Suprapubic skin (tissue), 4 donors: ENCODE data around the gene ARHGAP22. TPM values are rescaled to one million over a fixed set of nuclear protein-coding genes. Genes with fewer than 3 reads are reported as not detected.

Experiments used
- DNase-seq, 2 donors: peaks; one replicate each; pipeline ENCODE4 v3.0.0-alpha.2; 2019; ENCODE audit warnings: low spot score in 2 of 2
- H3K27ac ChIP-seq: fragments of 200-600 bp; sonication (generic); one replicate; pipeline ENCODE4 v1.5.1; 2019
- H3K27me3 ChIP-seq: fragments of 200-600 bp; sonication (generic); one replicate; pipeline ENCODE4 v1.5.1; 2019
- H3K36me3 ChIP-seq: fragments of 200-600 bp; sonication (generic); one replicate; pipeline ENCODE4 v1.5.1; 2019
- H3K4me1 ChIP-seq: fragments of 200-600 bp; sonication (generic); one replicate; pipeline ENCODE4 v1.5.1; 2019
- H3K4me3 ChIP-seq: fragments of 200-600 bp; sonication (generic); one replicate; pipeline ENCODE4 v1.5.1; 2019; ENCODE audit warnings: mild to moderate bottlenecking
- H3K9me3 ChIP-seq: fragments of 200-600 bp; sonication (generic); one replicate; pipeline ENCODE4 v1.5.1; 2019
- EP300 ChIP-seq: sonication (generic); formaldehyde crosslinking; IDR thresholded peaks from one replicate; pipeline ENCODE4 v1.6.1; 2017; ENCODE audit warnings: antibody characterized with exemption
- POLR2A ChIP-seq, 2 donors: fragments of 450-650 bp; IDR thresholded peaks; one replicate each; pipeline ENCODE4 v1.6.1; 2017; ENCODE audit warnings: antibody characterized with exemption in 2 of 2, mild to moderate bottlenecking in 2 of 2, moderate library complexity in 2 of 2
- POLR2AphosphoS5 ChIP-seq, 3 donors: sonication (generic); formaldehyde crosslinking; IDR thresholded peaks; one replicate each; pipeline ENCODE4 v1.6.1; 2017; ENCODE audit warnings: antibody characterized with exemption in 3 of 3
- WGBS: methylation state at CpG from one replicate; pipeline ENCODE4 v1.1.5; 2018; 5-methylcytosine and 5-hydroxymethylcytosine counted together
- total RNA-seq, 4 donors: library from RNA; depleted of rRNA; stranded (reverse); fragments of >200 nt; gene quantifications; one replicate each; pipeline ENCODE4 v1.1.0, GENCODE V29; 2016
- TF ChIP-seq, protein P1 (sequence below), 2 donors: fragments of 200-600 bp in 1 of 2; fragments of 450-650 bp in 1 of 2; sonication (generic) in 1 of 2; IDR thresholded peaks; one replicate each; pipeline ENCODE4 v1.5.1; 2016 to 2019; ENCODE audit warnings: antibody characterized with exemption in 2 of 2, mild to moderate bottlenecking in 1 of 2, moderate library complexity in 1 of 2

The ARHGAP22 gene
- total RNA-seq, 4 donors from 2014 or later: 0.98 to 7.2 (median 2.2) TPM

DNA sequence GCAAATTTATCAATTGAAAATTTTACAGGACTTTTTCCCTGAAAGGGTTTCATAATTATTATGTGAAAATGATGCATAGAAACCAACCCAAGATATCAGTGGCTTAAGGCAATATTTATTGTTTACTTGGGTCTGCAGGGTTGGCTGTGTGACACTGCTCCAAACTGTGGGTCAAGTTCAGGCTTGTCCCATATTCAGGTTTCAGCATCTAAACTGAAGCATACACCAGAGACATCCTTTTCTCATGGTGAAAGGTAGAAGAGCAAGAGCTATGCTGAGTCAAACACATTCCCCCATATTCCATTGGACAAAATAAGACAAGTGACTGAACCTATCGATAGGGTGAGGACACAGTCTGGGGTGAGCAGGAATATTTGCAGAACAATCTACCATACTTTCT lies 187.5 kb downstream of the ARHGAP22 start:
- Histone ChIP-seq H3K36me3 (peaks cover 10% of the 10 kb centered on the region), H3K4me1 (peaks cover 3% of the 10 kb centered on the region), H3K4me3 (no peak overlapping the region), H3K27ac (no peak overlapping the region), H3K9me3 (no peaks in the 10 kb centered on the region), H3K27me3 (no peaks in the 10 kb centered on the region)
- TF ChIP-seq POLR2AphosphoS5 (IDR thresholded peaks at IDR 0.05) (no peak), POLR2A (IDR thresholded peaks at IDR 0.05) (no peak), EP300 (no peak)
- TF ChIP-seq, protein P1, sequence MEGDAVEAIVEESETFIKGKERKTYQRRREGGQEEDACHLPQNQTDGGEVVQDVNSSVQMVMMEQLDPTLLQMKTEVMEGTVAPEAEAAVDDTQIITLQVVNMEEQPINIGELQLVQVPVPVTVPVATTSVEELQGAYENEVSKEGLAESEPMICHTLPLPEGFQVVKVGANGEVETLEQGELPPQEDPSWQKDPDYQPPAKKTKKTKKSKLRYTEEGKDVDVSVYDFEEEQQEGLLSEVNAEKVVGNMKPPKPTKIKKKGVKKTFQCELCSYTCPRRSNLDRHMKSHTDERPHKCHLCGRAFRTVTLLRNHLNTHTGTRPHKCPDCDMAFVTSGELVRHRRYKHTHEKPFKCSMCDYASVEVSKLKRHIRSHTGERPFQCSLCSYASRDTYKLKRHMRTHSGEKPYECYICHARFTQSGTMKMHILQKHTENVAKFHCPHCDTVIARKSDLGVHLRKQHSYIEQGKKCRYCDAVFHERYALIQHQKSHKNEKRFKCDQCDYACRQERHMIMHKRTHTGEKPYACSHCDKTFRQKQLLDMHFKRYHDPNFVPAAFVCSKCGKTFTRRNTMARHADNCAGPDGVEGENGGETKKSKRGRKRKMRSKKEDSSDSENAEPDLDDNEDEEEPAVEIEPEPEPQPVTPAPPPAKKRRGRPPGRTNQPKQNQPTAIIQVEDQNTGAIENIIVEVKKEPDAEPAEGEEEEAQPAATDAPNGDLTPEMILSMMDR (IDR thresholded peaks at IDR 0.05): no peak
- WGBS: 83% methylated on average over 1 of the region's 1 CpG
- no peak for DNase-seq

DNA sequence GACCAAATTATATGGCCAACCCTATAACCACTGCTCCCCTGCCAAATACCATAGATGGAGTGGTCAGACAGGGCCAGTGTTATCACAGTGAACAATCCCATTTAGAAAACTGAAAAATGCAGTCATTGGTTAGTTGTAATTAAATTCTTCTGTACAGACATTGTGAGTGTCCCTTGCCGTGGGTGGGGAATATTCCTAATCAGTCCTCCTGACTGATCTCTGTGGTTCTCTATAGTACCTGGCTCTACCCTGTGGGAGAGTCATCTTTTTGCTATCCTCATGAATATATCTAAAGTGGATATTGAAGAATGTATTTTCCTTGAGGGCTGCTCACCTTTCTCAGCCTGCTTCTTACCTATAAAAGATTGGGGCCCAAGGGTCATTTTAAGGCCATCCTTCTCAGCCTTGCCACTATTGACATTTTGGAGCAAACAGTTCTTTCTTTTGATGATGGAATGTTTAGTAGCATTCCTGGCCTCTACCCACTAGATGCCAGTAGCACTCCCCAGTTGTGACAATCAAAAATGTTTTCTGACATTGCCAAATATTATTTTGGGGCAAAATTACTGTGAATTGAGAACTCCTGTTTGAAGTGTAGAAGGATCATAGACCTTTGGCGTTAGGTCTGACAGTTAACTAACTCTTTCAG lies 188.2 kb downstream of the ARHGAP22 start:
- no peak overlapping the region for H3K4me3 ChIP-seq
- H3K4me1 ChIP-seq: peaks cover 3% of the 10 kb centered on the region
- 87% methylated on average over 2 of the region's 2 CpGs for WGBS
- DNase-seq: no peak
- H3K27ac ChIP-seq: no peak overlapping the region
- H3K9me3 ChIP-seq: no peaks in the 10 kb centered on the region
- H3K27me3 ChIP-seq: no peaks in the 10 kb centered on the region
- no peak for TF ChIP-seq POLR2AphosphoS5 (IDR thresholded peaks at IDR 0.05)
- no peak for TF ChIP-seq EP300
- TF ChIP-seq POLR2A (IDR thresholded peaks at IDR 0.05): no peak
- H3K36me3 ChIP-seq: peaks cover 17% of the 10 kb centered on the region

DNA sequence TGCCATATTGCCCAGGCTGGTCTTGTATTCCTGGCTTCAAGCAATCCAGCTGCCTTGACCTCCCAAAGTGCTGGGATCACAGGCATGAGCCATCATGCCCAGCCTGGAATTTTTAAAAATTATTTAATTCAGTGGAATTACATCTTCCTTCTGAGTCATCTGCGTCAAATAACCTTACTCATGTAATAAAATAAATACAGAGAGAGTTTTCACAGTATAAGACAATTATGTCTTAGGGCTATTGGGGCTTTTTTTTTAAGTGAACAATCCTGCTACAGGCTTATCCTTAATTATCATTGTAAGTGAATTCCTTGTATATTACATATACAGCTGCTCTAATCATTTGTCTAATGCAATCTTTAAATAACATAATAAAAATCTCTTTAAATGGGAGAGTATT lies 190.1 kb downstream of the ARHGAP22 start:
- Histone ChIP-seq H3K4me1 (peaks cover 3% of the 10 kb centered on the region), H3K27ac (no peak overlapping the region), H3K4me3 (no peak overlapping the region), H3K36me3 (peaks cover 36% of the 10 kb centered on the region), H3K27me3 (no peaks in the 10 kb centered on the region), H3K9me3 (no peaks in the 10 kb centered on the region)
- 84% methylated on average over 1 of the region's 1 CpG for WGBS
- TF ChIP-seq POLR2A (IDR thresholded peaks at IDR 0.05): no peak
- TF ChIP-seq POLR2AphosphoS5 (IDR thresholded peaks at IDR 0.05): no peak
- TF ChIP-seq, protein P1 (IDR thresholded peaks at IDR 0.05): no peak
- no peak for TF ChIP-seq EP300
- DNase-seq: no peak

DNA sequence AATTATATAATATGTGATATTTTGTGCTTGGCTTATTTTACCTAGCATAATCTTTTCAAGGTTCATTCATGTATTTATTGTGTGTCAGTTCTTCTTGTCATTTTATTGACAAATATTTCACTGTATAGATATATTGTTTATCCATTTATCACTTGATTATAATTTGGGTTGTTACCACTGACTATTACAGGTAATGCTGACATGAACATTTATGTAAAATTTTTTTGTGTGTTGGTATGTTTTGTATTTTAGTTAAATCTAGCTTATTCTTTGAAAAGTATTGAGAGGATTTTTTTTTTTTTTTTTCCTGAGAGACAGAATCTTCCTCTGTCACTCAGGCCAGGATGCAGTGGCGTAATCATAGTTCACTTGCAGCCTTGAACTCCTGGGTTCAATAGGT lies 190.7 kb downstream of the ARHGAP22 start:
- TF ChIP-seq POLR2A (IDR thresholded peaks at IDR 0.05) (no peak), POLR2AphosphoS5 (IDR thresholded peaks at IDR 0.05) (no peak), EP300 (no peak)
- TF ChIP-seq, protein P1 (IDR thresholded peaks at IDR 0.05): no peak

DNA sequence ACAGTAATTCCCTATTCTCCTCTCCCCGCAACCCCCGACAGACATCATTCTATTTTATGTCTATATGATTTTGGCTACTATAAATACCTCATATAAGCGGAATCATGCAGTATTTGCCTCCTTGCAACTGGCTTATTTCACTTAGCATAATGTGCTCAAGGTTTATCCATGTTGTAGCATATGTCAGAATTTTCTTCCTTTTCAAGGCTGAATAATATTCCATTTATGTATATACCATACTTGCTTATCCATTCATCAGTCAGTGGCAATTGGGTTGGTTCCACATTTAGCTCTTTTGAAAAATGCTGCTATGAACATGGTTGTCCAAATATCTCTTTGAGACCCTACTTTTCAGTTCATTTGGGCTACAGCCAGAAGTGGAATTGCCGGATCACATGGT lies 191.9 kb downstream of the ARHGAP22 start:
- Histone ChIP-seq H3K4me1 (peaks cover 3% of the 10 kb centered on the region), H3K27ac (no peak overlapping the region), H3K9me3 (no peaks in the 10 kb centered on the region), H3K36me3 (peaks cover 49% of the 10 kb centered on the region), H3K4me3 (no peak overlapping the region), H3K27me3 (no peaks in the 10 kb centered on the region)
- no peak for DNase-seq
- 97% methylated on average over 4 of the region's 4 CpGs for WGBS
- TF ChIP-seq POLR2AphosphoS5 (IDR thresholded peaks at IDR 0.05) (no peak), POLR2A (IDR thresholded peaks at IDR 0.05) (no peak), EP300 (no peak)
- TF ChIP-seq, protein P1 (IDR thresholded peaks at IDR 0.05): no peak

More for the DNA sequence above, 190.7 kb downstream of the ARHGAP22 start:
- DNase-seq: no peak
- Histone ChIP-seq H3K27ac (no peak overlapping the region), H3K9me3 (no peaks in the 10 kb centered on the region), H3K4me3 (no peak overlapping the region), H3K4me1 (peaks cover 3% of the 10 kb centered on the region), H3K36me3 (peaks cover 40% of the 10 kb centered on the region), H3K27me3 (no peaks in the 10 kb centered on the region)
- 100% methylated on average over 1 of the region's 1 CpG for WGBS
